ENCODE results near the gene KCNT1.

The KCNT1 gene

GRCh38 chr9:135787317-135787716 lies 85.3 kb downstream of the KCNT1 start:
- no peak for DNase-seq

GRCh38 chr9:135787776-135788575 lies 86.0 kb downstream of the KCNT1 start:
- no peak for DNase-seq

GRCh38 chr9:135788576-135789300 lies 86.8 kb downstream of the KCNT1 start:
- no peak for DNase-seq

GRCh38 chr9:135789838-135790291 lies 87.9 kb downstream of the KCNT1 start:
- no peak for DNase-seq

GRCh38 chr9:135790356-135790755 lies 88.4 kb downstream of the KCNT1 start:
- no peak for DNase-seq

- no peak for DNase-seq
These were observed 88.9 kb downstream of the KCNT1 start for GRCh38 chr9:135790850-135791249.

- DNase-seq = no peak
These were observed 89.7 kb downstream of the KCNT1 start for GRCh38 chr9:135791431-135792267.

- no peak for DNase-seq
These were observed 90.5 kb downstream of the KCNT1 start for GRCh38 chr9:135792268-135793128.

- no peak for DNase-seq
These were observed 91.5 kb downstream of the KCNT1 start for GRCh38 chr9:135793221-135794056.

- DNase-seq = no peak
These were observed 92.0 kb downstream of the KCNT1 start for GRCh38 chr9:135794057-135794335.

GRCh38 chr9:135794361-135794885 lies 92.4 kb downstream of the KCNT1 start:
- DNase-seq = no peak

GRCh38 chr9:135795391-135795790 lies 93.4 kb downstream of the KCNT1 start:
- no peak for DNase-seq

GRCh38 chr9:135796784-135797485 lies 95.0 kb downstream of the KCNT1 start:
- DNase-seq = no peak

GRCh38 chr9:135797507-135798262 lies 95.7 kb downstream of the KCNT1 start:
- DNase-seq = no peak

- no peak for DNase-seq
These were observed 96.2 kb downstream of the KCNT1 start for GRCh38 chr9:135798263-135798585.

- DNase-seq = no peak
These were observed 97.3 kb downstream of the KCNT1 start for GRCh38 chr9:135799261-135799660.

GRCh38 chr9:135801070-135801469 lies 99.1 kb downstream of the KCNT1 start:
- no peak for DNase-seq

GRCh38 chr9:135802876-135803419 lies 101.0 kb downstream of the KCNT1 start:
- DNase-seq = no peak

GRCh38 chr9:135803441-135803840 lies 101.5 kb downstream of the KCNT1 start:
- DNase-seq = no peak

Measured in CD4-positive, alpha-beta T cell treated with Interleukin-10 for 1 hour (primary cell).